OCI-LY7 (cell line): ENCODE results near the gene TMEM179. TPM values are rescaled to one million over a fixed set of nuclear protein-coding genes. Genes with fewer than 3 reads are reported as not detected.

Experiments used
- BruUV-seq: library from RNA; stranded (reverse); fragments of 400-500 nt; replicated peaks from 2 replicates; lab custom pipeline; 2021; lab: Mats Ljungman, UMichigan
- CTCF ChIA-PET: fragments of 300-600 bp; sonication (Branson Sonifier 250); formaldehyde crosslinking; loops from one replicate; lab custom pipeline; 2022; ENCODE audit warnings: antibody characterized with exemption; ENCODE audit not compliant: unreplicated experiment; lab: Charles Lee
- POLR2A ChIA-PET: fragments of 300-600 bp; sonication (Branson Sonifier 250); formaldehyde crosslinking; loops from one replicate; lab custom pipeline; 2022; ENCODE audit warnings: antibody characterized with exemption; lab: Charles Lee
- DNase-seq: peaks from one replicate; pipeline ENCODE4 v3.0.0-alpha.2; 2015; ENCODE audit warnings: low spot score
- H2AFZ ChIP-seq: fragments of 200-600 bp; sonication (generic), shearing (Covaris generic); 2 replicates; pipeline ENCODE4 v1.6.1; 2014; ENCODE audit warnings: mild to moderate bottlenecking, antibody characterized with exemption, low read length, moderate library complexity
- H3K27ac ChIP-seq: fragments of 200-600 bp; sonication (generic); 2 replicates; pipeline ENCODE4 v1.5.1; 2014; ENCODE audit warnings: mixed run types, low read depth, mild to moderate bottlenecking, moderate library complexity, low read length, inconsistent platforms; ENCODE audit not compliant: poor library complexity, severe bottlenecking
- H3K36me3 ChIP-seq: fragments of 200-600 bp; sonication (generic); 2 replicates; pipeline ENCODE4 v1.6.1; 2014; ENCODE audit warnings: mild to moderate bottlenecking, antibody characterized with exemption, low read length, moderate library complexity, mixed read lengths; ENCODE audit not compliant: insufficient read depth
- H3K4me1 ChIP-seq: fragments of 200-600 bp; sonication (generic); 2 replicates; pipeline ENCODE4 v1.5.1; 2014; ENCODE audit warnings: mild to moderate bottlenecking, low read length; ENCODE audit not compliant: insufficient read depth, poor library complexity, severe bottlenecking
- H3K4me2 ChIP-seq: fragments of 200-600 bp; sonication (generic); 2 replicates; pipeline ENCODE4 v1.6.1; 2014; ENCODE audit warnings: mild to moderate bottlenecking, low read length
- H3K4me3 ChIP-seq: fragments of 200-600 bp; sonication (generic); 2 replicates; pipeline ENCODE4 v1.5.1; 2014; ENCODE audit warnings: mild to moderate bottlenecking, low read depth, low read length; ENCODE audit not compliant: poor library complexity, severe bottlenecking
- H3K79me2 ChIP-seq: fragments of 200-600 bp; sonication (generic); 2 replicates; pipeline ENCODE4 v1.6.1; 2016; ENCODE audit warnings: low read depth, mild to moderate bottlenecking, low read length, moderate library complexity, mixed read lengths; ENCODE audit not compliant: insufficient read depth
- H3K9me2 ChIP-seq: fragments of 200-600 bp; sonication (generic); 2 replicates; pipeline ENCODE4 v1.6.1; 2016; ENCODE audit warnings: mild to moderate bottlenecking, low read length, mixed read lengths; ENCODE audit not compliant: insufficient read depth
- H3K9me3 ChIP-seq: fragments of 200-600 bp; sonication (generic); 2 replicates; pipeline ENCODE4 v1.6.1; 2014; ENCODE audit warnings: mild to moderate bottlenecking, mixed run types, low read length, mixed read lengths
- H4K20me1 ChIP-seq: fragments of 200-600 bp; sonication (generic); 2 replicates; pipeline ENCODE4 v1.6.1; 2014; ENCODE audit warnings: mild to moderate bottlenecking, antibody characterized with exemption, low read length, moderate library complexity, mixed read lengths; ENCODE audit not compliant: insufficient read depth
- CTCF ChIP-seq: fragments of 200-600 bp; sonication (generic); conservative IDR thresholded peaks from 2 replicates; pipeline ENCODE4 v1.5.1; 2014; ENCODE audit warnings: mild to moderate bottlenecking, antibody characterized with exemption, low read length, moderate library complexity, mixed read lengths
- EZH2phosphoT487 ChIP-seq: fragments of 200-600 bp; sonication (generic); IDR thresholded peaks from 2 replicates; pipeline ENCODE4 v1.6.1; 2018; ENCODE audit warnings: low read depth, borderline replicate concordance, mild to moderate bottlenecking, mixed run types, antibody characterized with exemption, low read length, moderate library complexity, mixed read lengths
- intact Hi-C: fragments of 100-400 bp; cut with micrococcal nuclease; formaldehyde crosslinking; loops from one replicate; pipeline ENCODE4 v1.10.0; 2022; ENCODE audit not compliant: unreplicated experiment
- total RNA-seq, 2 experiments: library from RNA; depleted of rRNA in 1 of 2; stranded (reverse); fragments of >200 nt in 1 of 2; shearing (Covaris generic) in 1 of 2; gene quantifications; 2 replicates each; pipeline ENCODE4 v1.2.3, GENCODE V29; 2014 to 2022

The TMEM179 gene
- total RNA-seq, 2 experiments from 2014 or later, result not detected

GRCh38 chr14:104569435-104569834, 35.1 kb downstream of the TMEM179 start:
- no peaks in the 10 kb centered on the region for H3K36me3 ChIP-seq
- no peaks in the 10 kb centered on the region for H3K9me3 ChIP-seq
- H2AFZ ChIP-seq, result no peak overlapping the region
- no peaks in the 10 kb centered on the region for H4K20me1 ChIP-seq
- ChIA-PET CTCF (no interaction called here), POLR2A (no interaction called here)
- no peaks in the 10 kb centered on the region for H3K4me1 ChIP-seq
- H3K79me2 ChIP-seq, result no peaks in the 10 kb centered on the region
- no peak overlapping the region for H3K27ac ChIP-seq
- no TSS peak for BruUV-seq
- no peaks in the 10 kb centered on the region for H3K9me2 ChIP-seq
- no peak overlapping the region for H3K4me3 ChIP-seq
- no peak for DNase-seq
- H3K4me2 ChIP-seq, result no peak overlapping the region
- intact Hi-C loops, result no loop called here
- TF ChIP-seq EZH2phosphoT487, result no peak
- no peak for TF ChIP-seq CTCF

- Histone ChIP-seq H2AFZ (no peak overlapping the region), H3K4me3 (no peak overlapping the region), H3K4me1 (no peaks in the 10 kb centered on the region), H3K9me3 (no peaks in the 10 kb centered on the region), H3K9me2 (no peaks in the 10 kb centered on the region), H3K27ac (no peak overlapping the region), H3K79me2 (no peaks in the 10 kb centered on the region), H4K20me1 (no peaks in the 10 kb centered on the region), H3K4me2 (no peak overlapping the region), H3K36me3 (no peaks in the 10 kb centered on the region)
- ChIA-PET CTCF (no interaction called here), POLR2A (no interaction called here)
- no peak for TF ChIP-seq CTCF
- no peak for TF ChIP-seq EZH2phosphoT487
- intact Hi-C loops, result no loop called here
- no peak for DNase-seq
- no TSS peak for BruUV-seq
These were observed 36.0 kb downstream of the TMEM179 start for GRCh38 chr14:104568620-104569019.

GRCh38 chr14:104567957-104568225, 36.7 kb downstream of the TMEM179 start:
- no TSS peak for BruUV-seq
- Histone ChIP-seq H3K36me3 (no peaks in the 10 kb centered on the region), H3K9me3 (no peaks in the 10 kb centered on the region), H3K79me2 (no peaks in the 10 kb centered on the region), H3K4me2 (no peak overlapping the region), H3K4me1 (no peaks in the 10 kb centered on the region), H3K27ac (no peak overlapping the region), H3K9me2 (no peaks in the 10 kb centered on the region), H4K20me1 (no peaks in the 10 kb centered on the region), H3K4me3 (no peak overlapping the region), H2AFZ (no peak overlapping the region)
- POLR2A ChIA-PET, result no interaction called here
- no peak for TF ChIP-seq EZH2phosphoT487
- TF ChIP-seq CTCF, result no peak
- intact Hi-C loops, result no loop called here
- no peak for DNase-seq
- CTCF ChIA-PET, result no interaction called here
